HL-60 (cell line): ENCODE data around the gene STXBP2.

Source experiments
- CTCF ChIP-seq: IDR thresholded peaks from one replicate; pipeline ENCODE4 v1.5.1; 2011; ENCODE audit warnings: low read length, control low read depth, inconsistent platforms; ENCODE audit not compliant: insufficient read depth
- GABPA ChIP-seq: IDR thresholded peaks from 2 replicates; pipeline ENCODE4 v1.6.1; 2012; ENCODE audit warnings: low read depth
- POLR2AphosphoS5 ChIP-seq: IDR thresholded peaks from 2 replicates; pipeline ENCODE4 v1.6.1; 2012; ENCODE audit warnings: low read depth

DNA sequence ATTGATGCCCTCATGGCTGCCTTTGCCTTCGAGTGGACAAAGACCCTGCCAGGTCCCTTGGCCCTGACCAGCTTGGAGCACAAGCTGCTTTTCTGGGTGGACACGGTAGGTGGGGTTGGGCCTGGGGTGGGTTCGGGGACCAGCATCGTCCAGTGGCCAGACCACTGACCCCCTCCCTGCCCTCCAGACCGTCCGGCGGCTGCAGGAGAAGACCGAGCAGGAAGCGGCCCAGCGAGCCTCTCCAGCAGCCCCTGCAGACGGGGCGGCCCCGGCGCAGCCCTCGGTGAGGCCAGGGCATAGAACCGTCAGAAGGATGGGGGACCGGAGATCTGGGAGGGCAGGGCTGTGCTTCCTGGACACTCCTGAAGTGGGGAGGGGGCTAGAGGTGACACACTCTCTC is 30.6 kb upstream of the STXBP2 start:
- TF ChIP-seq CTCF (no peak), GABPA (no peak), POLR2AphosphoS5 (no peak)
